CD4-positive, alpha-beta T cell treated with Interleukin-17A for 4 hours (primary cell): ENCODE results near the gene PRSS27.

Source experiments
- DNase-seq: peaks from one replicate; pipeline ENCODE4 v3.0.0-alpha.2; 2020; ENCODE audit warnings: mixed read lengths

The PRSS27 gene

DNA sequence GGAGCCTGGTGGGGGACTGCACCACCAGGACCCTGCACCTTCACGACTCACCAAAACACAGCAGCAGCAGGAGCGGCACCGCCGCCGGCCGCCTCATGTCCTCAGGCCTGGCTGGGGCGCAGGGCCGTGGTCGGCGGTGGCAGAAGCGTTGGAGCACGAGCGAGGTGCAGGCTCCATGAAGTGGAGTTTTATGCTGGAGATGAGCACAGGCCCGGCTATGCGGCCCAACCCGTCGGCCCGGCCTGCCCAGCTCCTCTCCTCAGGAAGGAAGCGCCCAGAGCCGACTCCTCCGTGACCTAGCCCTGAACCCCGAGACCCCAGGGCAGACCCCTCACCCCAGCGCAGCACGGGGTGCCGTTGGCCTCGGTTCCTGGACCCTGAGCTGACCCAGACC lies at the start of gene PRSS27:
TSS of gene PRSS27 (minus strand) at position 161 of the 394 bp plus-strand sequence. CDS start at position 97, 64 bp downstream.
- DNase-seq = no peak

DNA sequence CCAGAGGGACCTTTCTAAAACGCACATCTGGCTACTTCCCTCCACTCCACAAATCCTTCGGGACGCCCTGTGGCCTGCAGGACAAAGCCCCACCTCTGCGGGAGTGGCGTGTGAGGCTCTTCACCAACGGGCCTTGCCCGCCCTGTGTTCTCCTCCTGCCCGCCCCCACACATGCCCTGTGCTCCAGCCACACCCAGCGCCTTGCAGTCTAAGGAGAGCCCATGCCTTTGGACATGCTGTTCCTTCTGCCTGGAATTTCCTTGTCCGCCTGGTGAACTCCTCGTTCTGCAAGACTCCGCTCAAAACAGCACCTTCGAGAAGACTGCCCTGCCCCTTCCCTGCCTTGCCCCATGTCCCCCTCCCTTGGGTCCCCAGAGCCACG lies 49.6 kb upstream of the PRSS27 start:
- DNase-seq = no peak

DNA sequence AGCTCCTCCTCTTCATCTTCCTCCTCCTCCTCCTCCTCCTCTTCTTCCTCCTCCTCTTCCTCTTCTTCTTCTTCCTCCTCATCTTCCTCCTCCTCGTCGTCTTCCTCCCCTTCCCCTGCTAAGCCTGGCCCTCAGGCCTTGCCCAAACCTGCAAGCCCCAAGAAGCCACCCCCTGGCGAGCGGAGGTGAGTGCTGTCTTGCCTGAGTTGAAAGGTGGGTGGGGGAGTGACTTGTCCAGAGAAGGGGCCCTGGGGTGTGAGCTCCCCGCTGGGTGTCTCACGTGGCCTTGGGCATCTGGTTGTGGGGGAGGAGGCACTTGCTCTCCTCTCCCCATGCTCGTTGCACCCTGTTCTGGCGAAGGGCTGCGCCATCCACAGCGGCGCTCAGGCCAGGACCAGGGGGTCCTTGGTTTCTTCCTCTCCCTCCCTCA lies 49.1 kb upstream of the PRSS27 start:
- no peak for DNase-seq

DNA sequence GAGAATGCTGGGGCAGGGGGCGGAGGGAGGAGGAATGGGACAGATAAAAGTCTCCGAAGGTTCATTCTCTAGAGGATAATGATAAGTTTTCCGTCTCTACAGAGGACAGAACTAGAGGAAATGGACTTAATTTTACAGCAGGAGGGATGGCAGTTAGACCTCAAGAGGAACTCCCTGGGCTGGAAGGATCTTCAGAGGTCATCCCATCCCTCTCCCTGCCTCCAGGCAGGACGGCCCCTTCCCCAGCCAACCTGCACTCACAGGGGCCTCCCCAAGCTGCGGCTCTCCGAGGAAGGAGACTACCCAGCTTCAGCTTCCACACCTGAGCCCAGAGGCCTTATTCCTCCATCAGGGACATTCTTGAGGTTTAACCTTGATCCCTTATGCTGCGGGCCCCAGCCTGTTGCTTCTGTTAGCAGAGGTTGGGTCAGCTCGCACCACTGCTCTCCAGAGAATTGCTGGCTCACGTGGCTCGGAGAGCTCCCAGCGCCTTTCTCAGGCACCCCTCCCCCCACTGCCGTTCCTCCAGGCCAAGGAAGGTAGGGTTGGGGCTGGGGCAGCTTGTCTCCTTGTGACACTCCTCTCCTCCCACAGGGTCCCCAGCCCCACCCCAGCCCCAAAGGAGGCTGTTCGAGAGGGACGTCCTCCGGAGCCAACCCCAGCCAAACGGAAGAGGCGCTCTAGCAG lies 48.5 kb upstream of the PRSS27 start:
- no peak for DNase-seq

DNA sequence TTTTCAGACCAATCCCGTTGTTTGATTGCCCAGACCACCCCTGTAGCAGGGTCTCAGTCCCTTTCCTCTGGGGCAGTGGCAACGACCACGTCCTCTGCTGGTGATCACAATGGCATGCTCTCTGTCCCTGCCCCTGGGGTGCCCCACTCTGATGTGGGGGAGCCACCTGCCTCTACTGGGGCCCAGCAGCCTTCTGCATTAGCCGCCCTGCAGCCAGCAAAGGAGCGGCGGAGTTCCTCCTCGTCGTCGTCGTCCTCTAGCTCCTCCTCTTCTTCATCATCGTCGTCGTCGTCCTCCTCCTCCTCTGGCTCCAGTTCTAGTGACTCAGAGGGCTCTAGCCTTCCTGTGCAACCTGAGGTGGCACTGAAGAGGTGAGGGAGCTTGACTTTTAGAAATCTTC lies 47.9 kb upstream of the PRSS27 start:
- no peak for DNase-seq

DNA sequence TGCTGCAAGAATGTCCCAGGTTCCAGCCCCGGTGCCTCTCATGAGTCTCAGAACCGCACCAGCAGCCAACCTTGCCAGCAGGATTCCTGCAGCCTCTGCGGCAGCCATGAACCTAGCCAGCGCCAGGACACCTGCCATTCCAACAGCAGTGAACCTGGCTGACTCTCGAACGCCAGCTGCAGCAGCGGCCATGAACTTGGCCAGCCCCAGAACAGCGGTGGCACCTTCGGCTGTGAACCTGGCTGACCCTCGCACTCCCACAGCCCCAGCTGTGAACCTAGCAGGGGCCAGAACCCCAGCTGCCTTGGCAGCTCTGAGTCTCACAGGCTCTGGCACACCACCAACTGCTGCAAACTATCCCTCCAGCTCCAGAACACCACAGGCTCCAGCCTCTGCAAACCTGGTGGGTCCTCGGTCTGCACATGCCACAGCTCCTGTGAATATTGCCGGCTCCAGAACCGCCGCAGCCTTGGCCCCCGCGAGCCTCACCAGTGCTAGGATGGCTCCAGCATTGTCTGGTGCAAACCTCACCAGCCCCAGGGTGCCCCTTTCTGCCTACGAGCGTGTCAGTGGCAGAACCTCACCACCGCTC lies 47.2 kb upstream of the PRSS27 start:
- no peak for DNase-seq

DNA sequence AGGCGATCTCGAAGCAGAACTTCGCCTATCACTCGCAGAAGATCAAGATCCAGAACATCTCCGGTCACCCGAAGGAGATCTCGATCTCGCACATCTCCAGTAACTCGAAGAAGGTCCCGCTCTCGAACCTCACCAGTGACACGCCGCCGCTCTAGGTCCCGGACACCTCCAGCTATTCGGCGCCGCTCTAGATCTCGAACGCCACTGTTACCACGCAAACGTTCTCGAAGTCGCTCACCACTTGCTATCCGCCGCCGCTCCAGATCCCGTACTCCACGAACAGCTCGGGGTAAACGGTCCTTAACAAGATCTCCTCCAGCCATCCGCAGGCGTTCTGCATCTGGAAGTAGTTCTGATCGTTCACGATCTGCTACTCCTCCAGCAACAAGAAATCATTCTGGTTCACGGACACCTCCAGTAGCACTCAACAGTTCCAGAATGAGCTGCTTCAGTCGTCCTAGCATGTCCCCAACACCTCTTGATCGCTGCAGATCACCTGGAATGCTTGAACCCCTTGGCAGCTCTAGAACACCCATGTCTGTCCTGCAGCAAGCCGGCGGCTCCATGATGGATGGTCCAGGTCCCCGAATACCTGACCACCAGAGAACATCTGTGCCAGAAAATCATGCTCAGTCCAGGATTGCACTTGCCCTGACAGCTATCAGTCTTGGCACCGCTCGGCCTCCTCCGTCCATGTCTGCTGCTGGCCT lies 46.6 kb upstream of the PRSS27 start:
- DNase-seq = no peak

DNA sequence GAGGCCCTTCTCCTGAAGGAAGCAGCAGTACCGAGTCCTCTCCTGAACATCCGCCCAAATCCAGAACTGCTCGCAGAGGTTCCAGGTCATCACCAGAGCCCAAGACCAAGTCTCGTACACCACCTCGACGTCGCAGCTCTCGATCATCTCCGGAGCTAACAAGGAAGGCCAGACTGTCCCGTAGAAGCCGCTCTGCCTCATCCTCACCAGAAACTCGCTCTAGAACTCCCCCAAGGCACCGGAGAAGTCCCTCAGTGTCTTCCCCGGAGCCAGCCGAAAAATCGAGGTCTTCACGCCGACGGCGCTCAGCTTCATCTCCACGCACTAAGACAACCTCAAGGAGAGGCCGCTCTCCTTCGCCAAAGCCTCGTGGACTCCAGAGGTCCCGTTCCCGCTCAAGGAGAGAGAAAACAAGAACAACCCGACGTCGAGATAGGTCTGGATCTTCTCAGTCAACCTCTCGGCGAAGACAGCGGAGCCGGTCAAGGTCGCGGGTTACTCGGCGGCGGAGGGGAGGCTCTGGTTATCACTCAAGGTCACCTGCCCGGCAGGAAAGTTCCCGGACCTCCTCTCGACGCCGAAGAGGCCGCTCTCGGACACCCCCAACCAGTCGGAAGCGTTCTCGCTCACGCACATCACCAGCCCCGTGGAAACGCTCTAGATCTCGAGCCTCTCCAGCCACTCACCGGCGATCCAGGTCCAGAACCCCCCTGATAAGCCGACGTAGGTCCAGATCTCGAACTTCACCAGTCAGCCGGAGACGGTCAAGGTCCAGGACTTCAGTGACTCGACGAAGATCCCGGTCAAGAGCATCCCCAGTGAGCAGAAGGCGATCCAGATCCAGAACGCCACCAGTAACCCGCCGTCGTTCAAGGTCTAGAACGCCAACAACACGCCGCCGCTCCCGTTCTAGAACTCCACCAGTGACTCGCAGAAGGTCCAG lies 45.7 kb upstream of the PRSS27 start:
- DNase-seq = no peak

DNA sequence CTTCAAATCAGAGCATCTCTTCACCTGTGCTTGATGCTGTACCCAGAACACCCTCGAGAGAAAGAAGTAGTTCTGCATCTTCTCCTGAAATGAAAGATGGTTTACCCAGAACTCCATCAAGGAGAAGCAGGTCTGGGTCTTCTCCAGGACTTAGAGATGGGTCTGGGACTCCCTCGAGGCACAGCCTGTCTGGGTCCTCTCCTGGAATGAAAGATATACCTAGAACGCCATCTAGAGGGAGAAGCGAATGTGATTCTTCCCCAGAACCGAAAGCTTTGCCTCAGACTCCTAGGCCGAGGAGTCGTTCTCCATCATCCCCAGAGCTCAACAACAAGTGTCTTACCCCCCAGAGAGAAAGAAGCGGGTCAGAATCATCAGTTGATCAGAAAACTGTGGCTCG lies 44.7 kb upstream of the PRSS27 start:
- DNase-seq = no peak

DNA sequence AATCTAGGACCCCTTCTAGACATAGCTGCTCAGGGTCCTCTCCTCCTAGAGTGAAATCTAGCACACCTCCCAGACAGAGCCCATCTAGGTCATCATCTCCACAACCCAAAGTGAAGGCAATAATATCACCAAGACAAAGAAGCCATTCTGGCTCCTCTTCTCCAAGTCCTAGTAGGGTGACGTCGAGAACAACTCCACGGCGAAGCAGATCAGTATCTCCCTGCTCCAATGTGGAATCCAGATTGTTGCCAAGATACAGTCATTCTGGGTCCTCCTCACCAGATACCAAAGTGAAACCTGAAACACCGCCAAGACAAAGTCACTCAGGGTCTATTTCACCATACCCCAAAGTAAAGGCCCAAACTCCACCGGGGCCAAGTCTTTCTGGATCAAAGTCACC lies 43.1 kb upstream of the PRSS27 start:
- DNase-seq = no peak

DNA sequence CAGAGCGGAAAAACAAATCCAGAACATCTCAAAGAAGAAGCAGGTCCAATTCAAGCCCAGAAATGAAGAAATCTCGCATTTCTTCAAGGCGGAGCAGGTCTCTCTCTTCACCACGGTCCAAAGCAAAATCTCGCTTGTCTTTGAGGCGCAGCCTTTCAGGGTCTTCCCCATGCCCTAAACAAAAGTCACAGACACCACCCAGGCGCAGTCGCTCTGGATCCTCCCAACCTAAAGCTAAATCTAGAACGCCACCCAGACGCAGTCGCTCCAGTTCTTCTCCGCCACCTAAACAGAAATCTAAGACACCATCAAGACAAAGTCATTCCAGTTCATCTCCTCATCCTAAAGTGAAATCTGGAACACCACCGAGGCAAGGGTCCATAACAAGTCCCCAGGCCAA lies 42.7 kb upstream of the PRSS27 start:
- no peak for DNase-seq

DNA sequence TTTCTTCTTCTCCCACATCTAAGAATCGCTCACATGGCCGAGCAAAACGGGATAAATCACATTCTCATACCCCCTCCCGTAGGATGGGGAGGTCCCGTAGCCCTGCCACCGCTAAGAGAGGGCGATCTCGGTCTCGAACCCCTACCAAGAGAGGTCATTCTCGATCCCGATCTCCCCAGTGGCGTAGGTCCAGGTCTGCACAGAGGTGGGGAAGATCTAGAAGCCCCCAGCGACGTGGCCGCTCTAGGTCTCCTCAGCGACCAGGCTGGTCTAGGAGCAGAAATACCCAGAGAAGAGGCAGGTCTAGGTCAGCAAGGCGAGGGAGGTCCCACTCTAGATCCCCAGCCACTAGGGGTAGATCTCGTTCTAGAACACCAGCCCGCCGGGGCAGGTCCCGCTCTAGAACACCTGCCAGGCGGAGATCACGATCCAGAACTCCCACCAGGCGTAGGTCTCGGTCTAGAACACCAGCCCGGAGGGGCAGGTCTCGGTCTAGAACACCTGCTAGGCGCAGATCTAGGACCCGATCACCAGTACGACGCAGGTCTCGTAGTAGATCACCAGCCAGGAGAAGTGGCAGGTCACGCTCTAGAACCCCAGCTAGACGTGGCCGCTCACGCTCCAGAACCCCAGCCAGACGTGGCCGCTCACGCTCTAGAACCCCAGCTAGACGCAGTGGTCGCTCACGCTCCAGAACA lies 42.0 kb upstream of the PRSS27 start:
- no peak for DNase-seq

DNA sequence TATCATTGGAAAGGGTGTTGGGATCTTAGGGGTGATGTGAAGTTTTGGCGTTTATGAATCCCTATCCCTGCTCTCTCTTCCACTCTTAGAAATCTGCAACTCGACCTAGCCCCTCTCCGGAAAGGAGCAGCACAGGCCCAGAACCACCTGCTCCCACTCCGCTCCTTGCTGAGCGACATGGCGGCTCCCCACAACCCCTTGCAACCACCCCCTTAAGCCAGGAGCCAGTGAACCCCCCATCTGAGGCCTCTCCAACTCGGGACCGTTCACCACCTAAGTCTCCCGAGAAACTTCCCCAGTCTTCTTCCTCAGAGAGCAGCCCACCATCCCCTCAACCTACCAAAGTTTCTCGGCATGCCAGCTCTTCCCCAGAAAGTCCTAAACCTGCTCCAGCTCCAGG lies 41.4 kb upstream of the PRSS27 start:
- DNase-seq = no peak

DNA sequence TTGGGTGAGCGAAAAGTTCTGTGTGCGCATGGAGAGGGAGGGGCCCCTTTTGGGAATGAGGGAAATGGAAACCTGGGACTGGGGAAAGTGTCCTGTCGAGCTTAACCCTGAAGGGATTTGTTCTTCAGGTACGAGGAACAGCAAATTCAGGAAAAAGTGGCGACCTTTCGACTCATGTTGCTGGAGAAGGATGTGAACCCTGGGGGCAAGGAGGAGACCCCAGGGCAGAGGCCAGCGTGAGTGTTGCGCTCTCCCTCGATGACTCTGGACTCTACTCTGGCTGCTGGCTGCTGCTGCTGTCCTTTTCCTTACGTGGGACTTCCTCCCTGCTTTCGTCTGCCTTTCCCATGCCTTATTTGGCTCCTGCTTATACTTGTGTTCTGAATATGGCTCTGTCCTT lies 37.3 kb upstream of the PRSS27 start:
- DNase-seq = no peak

DNA sequence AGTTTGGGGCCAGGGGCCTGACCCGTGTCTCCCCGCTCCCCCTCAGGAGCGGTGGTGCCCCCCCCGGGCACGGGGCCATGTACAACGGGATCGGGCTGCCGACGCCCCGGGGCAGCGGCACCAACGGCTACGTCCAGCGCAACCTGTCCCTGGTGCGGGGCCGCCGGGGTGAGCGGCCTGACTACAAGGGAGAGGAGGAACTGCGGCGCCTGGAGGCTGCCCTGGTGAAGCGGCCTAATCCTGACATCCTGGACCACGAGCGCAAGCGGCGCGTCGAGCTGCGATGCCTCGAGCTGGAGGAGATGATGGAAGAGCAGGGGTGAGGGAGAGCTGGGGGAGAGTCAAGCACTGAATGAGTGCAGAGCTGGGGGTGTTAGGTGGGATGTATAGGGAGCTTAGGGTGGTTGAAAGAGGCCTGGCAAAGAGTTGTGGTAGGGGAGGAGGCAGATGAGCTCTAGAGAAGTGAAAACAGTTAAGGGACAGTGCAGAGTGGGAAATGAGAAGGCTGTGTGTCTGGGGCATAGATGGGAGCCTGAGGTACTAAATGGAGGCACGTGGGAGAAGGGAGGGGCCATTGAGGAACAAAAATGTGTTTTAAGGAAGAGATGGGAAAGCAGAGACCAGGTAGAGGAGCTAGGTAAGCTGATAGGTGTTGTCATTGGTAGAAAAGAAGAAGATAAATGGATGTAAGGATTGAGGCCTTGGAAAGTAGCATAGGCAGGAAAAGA lies 36.4 kb upstream of the PRSS27 start:
- no peak for DNase-seq

DNA sequence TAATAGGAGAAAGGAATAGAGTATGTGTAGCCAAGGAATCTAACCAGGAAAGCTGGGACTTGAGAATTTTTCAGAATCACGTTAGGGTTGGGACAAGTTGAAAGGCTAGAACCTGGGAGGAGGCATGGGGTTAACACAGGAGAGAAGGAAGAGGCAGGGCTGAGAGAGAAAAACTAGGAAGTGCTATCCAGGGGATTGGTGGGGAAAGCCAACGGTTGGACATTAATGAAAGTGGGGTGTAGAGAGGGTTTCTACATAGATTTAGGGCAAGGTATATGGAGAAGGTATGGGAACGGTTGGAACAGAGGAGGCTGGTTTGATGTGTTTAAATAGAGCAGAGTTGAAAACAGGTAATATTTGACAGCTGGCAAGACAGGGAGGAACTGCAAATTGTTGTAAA lies 35.1 kb upstream of the PRSS27 start:
- no peak for DNase-seq

DNA sequence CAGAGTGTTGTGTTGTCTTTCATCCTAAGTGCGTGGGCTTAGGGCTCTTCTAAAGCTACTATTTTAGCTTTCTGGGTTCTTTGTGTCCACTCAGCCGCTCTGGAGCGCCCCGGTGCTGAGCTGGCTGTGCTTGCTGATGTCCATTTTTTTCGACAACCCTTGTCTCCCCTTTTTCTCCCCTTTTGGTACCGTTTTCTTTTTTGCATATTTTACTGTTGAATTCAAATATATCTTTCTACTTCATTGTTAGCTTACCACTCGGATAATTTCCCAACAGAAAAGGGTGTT lies 33.7 kb upstream of the PRSS27 start:
- no peak for DNase-seq

DNA sequence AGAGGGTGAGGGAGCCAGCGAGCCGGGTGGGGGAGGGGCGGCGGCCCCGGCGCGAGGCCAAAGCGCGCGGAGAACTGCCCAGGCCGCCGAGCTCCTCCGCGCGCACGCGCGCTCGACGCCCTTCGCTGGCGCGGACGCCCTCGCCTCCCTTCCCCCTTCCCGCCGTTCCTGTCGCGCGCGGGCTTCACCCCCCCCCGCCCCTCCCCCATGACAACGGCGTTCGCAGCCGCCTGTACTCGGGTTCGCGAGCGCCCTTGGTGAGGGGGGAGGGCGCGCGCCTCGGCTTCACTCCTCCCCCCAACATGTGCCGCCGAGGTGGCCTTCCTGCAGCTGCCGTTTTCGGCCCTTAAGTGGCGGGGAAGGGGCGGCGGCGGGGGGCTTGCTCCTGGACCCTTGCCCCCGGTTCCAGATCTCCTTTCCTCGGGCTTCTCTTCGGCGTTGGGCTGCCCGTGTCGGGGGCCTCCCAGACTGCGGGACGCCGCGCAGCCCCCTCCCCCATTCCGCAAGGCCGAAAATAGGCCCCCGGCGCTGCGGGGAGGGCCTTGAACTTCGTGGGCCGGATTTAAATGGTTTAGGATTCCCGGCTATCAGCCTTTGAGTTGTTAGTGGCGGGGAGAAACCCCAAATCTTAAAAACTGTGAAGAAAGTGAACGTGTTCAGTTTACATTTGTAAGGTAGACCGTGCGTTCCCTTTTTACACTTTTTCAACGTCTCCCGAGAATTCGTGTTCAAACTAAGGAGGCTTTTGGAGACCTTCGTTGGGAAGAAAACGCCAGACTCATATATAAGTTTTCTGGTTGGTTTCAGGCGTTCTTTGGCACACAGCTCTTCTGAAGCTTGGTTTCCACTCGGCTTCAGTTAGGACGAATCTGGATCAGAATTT lies 33.1 kb upstream of the PRSS27 start:
- DNase-seq = peak; percentile 69

DNA sequence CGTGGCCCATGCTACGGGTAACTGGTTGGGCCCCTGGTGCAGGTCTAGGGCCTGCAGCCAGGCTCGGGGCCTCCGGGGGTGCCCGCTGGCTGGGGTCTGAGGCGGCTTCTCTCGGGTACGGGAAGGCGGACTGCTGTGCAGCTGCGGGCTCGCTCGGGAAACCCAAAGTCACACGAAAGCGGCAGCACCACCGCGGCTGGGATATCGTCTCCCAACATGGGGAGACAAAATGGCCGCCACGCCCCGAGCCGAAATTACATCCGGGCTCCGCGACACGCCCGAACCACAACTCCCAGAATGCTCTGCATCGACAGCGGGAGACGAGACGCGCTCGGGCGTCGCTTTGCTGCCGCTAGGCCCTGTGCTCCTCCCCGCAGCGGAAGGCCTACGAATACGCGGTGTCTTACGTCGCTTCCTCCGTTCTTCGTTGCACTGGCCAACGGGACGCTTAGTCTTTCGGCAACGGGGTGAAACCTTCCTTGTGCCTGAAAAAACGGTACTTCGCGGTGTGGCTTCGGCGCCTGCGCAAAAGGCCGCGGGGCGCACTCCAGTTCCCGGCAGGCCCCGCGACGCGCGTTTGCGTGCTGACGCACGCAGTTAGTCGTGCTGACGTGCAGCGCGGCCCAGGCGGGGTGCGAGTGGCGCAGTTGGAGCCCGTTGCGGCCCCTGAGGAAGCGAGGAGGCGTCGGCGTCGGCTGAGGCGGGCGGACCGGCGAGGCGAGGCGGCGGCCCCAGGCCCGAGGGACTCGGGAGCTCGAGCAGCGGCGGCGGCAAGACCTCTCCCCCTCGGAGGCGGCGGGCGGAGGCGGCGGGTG lies 32.2 kb upstream of the PRSS27 start, which contains the start of gene SRRM2:
TSS of gene SRRM2 (plus strand) at position 604 of the 815 bp plus-strand sequence. CDS start 3,727 bp downstream, outside the sequence.
- DNase-seq = peak; percentile 94

DNA sequence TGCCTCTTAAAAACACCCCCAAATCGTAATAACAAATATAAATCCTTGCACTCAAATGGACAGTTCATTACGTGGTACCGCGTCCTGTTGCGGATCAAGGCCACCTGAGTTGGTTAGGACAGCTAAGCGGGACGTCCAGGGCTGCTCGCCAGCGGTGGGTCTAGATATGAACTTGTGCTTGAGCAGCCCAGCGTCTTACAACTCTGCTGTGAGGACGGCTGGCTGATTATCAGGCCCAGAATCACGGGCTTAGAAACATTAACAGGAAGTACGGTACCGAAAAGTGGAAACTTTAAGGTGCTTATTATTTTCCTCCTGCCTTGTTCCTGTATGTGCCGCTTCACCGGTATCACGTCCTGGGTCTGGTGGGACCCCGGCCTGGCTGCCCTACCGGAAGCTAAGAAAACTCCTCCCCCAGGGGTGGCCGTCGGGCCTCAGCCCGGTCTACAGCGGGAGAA lies 31.6 kb upstream of the PRSS27 start:
- DNase-seq = peak; percentile 22
